ENCODE data around the gene AP2M1.
"Not testable (repeated sequence)": the region's sequence is repeated elsewhere in the genome, so short reads cannot be mapped to it uniquely, and the experiment has no call there.

The AP2M1 gene

DNA sequence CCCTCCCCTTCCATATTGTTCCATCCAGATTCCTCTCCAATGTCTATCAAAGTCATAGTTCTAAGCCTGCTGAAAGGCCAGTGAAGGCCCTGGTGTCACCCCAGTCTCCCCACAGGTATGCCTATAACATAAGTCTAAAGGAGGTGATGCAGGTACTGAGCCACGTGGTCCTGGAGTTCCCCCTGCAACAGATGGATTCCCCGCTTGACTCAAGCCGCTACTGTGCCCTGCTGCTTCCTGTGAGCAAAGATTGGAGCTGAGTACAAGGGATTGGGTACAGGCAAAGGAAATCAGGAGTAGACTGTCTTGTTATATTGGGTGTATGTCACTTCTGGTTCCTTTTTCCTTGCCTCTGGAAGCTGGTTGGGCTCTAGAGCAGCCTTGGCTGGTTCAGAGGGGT is 31.3 kb upstream of the AP2M1 start:
- DNase-seq (ENCODE audit: extremely low read depth, insufficient read length), result no peak
- H3K4me3 ChIP-seq (replicated peaks; ENCODE audit: low read depth, low read length), result no peak overlapping the region
- TF ChIP-seq, protein P1, sequence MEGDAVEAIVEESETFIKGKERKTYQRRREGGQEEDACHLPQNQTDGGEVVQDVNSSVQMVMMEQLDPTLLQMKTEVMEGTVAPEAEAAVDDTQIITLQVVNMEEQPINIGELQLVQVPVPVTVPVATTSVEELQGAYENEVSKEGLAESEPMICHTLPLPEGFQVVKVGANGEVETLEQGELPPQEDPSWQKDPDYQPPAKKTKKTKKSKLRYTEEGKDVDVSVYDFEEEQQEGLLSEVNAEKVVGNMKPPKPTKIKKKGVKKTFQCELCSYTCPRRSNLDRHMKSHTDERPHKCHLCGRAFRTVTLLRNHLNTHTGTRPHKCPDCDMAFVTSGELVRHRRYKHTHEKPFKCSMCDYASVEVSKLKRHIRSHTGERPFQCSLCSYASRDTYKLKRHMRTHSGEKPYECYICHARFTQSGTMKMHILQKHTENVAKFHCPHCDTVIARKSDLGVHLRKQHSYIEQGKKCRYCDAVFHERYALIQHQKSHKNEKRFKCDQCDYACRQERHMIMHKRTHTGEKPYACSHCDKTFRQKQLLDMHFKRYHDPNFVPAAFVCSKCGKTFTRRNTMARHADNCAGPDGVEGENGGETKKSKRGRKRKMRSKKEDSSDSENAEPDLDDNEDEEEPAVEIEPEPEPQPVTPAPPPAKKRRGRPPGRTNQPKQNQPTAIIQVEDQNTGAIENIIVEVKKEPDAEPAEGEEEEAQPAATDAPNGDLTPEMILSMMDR (IDR thresholded peaks at IDR 0.05; ENCODE audit: insufficient read depth, low read length, poor library complexity, severe bottlenecking), result no peak
- peaks cover 35% of the 10 kb centered on the region for H3K36me3 ChIP-seq (ENCODE audit: control insufficient read depth, insufficient read depth, low read length)
- H3K27me3 ChIP-seq (replicated peaks; ENCODE audit: control insufficient read depth, insufficient read depth, low read length), result no peaks in the 10 kb centered on the region

DNA sequence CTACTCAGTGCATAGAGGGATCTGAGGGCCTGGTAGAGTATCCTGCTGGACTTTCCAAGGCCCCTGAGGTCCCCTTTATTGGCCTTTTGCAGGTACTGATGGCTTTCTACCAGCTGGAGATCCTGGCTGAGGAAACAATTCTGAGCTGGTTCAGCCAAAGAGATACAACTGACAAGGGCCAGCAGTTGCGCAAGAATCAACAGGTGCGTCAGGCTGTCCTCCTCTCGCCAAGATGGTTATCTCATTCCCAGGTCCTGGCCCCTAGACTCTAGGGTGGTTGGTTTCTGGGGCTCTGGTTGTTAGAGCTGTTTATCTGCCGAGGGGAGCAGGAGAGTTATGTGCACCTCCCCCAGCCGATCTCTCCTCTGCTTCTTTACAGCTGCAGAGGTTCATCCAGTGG is 30.1 kb upstream of the AP2M1 start:
- H3K36me3 ChIP-seq (ENCODE audit: control insufficient read depth, insufficient read depth, low read length), result peaks cover 35% of the 10 kb centered on the region
- DNase-seq (ENCODE audit: extremely low read depth, insufficient read length), result no peak
- no peak overlapping the region for H3K4me3 ChIP-seq (replicated peaks; ENCODE audit: low read depth, low read length)
- no peaks in the 10 kb centered on the region for H3K27me3 ChIP-seq (replicated peaks; ENCODE audit: control insufficient read depth, insufficient read depth, low read length)
- TF ChIP-seq, protein P1 (IDR thresholded peaks at IDR 0.05; ENCODE audit: insufficient read depth, low read length, poor library complexity, severe bottlenecking), result no peak

DNA sequence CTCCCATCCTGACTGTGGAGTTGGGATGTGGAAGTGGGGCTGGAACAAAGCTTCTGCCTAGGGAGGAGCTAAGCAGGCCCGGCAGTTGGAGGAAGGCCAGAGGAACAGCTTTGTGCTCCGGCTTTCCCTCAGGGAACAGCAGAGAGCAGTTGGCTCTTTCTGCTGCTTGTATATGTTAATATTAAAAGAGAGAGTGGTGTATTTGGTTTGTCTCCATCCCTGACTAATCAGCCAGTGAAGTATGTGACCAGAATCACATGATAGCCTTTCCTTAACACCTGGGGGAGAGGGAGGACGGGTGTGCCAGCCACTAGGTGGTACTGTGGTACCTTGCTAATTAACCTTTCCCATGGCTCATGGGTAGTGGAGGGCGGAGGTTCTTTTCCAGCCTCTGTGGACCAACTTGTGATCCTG is 29.5 kb upstream of the AP2M1 start:
- Histone ChIP-seq H3K36me3 (ENCODE audit: control insufficient read depth, insufficient read depth, low read length) (peaks cover 34% of the 10 kb centered on the region), H3K27me3 (replicated peaks; ENCODE audit: control insufficient read depth, insufficient read depth, low read length) (no peaks in the 10 kb centered on the region), H3K4me3 (replicated peaks; ENCODE audit: low read depth, low read length) (no peak overlapping the region)
- no peak for DNase-seq (ENCODE audit: extremely low read depth, insufficient read length)
- TF ChIP-seq, protein P1 (IDR thresholded peaks at IDR 0.05; ENCODE audit: insufficient read depth, low read length, poor library complexity, severe bottlenecking), result peak; percentile 24

DNA sequence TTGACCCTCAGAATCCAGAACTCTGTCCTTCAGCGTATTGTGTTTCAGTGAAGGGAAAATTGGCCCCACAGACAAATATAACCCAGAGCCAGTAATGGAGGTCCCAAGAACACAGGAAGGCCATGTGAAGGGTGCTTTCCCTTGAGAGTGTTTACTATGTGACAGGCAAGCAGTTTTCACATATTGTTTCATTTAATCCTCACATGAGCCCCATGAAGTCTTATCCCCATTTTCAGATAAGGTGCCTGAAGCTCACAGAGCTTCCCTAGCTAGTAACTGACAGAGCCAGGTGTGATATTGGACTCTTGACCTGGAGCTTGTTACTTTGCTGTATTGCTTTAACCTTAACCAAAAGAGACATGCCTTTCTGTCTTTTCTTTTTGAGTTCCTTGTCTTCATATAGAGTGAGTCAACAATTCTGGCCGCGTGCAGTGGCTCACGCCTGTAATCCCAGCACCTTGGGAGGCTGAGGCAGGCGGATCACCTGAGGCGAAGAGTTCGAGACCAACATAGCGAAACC is 28.8 kb upstream of the AP2M1 start:
- no peak for DNase-seq (ENCODE audit: extremely low read depth, insufficient read length)
- TF ChIP-seq, protein P1 (IDR thresholded peaks at IDR 0.05; ENCODE audit: insufficient read depth, low read length, poor library complexity, severe bottlenecking), result no peak
- Histone ChIP-seq H3K4me3 (replicated peaks; ENCODE audit: low read depth, low read length) (no peak overlapping the region), H3K36me3 (ENCODE audit: control insufficient read depth, insufficient read depth, low read length) (peaks cover 28% of the 10 kb centered on the region), H3K27me3 (replicated peaks; ENCODE audit: control insufficient read depth, insufficient read depth, low read length) (no peaks in the 10 kb centered on the region)

DNA sequence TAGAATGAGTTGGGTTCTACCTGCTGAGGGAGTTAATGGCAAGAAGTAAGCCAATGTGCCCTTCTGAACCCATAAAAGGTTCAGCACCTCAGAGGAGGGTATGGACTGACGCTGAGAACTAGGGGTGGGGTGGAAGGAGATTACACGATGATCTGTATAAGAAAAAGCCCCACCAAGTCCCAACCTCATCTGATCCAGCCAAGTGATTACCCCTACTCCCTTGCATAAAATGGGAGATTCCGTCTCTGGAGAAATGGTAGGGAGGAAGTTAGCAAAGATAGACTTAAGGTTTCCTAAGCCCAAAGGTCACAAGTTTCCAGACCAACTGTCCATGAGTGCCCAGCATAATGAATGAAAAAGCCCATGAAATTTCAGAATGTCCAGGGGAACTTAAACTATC is 26.6 kb upstream of the AP2M1 start:
- TF ChIP-seq, protein P1 (IDR thresholded peaks at IDR 0.05; ENCODE audit: insufficient read depth, low read length, poor library complexity, severe bottlenecking), result no peak
- Histone ChIP-seq H3K36me3 (ENCODE audit: control insufficient read depth, insufficient read depth, low read length) (peaks cover 13% of the 10 kb centered on the region), H3K4me3 (replicated peaks; ENCODE audit: low read depth, low read length) (no peak overlapping the region), H3K27me3 (replicated peaks; ENCODE audit: control insufficient read depth, insufficient read depth, low read length) (no peaks in the 10 kb centered on the region)
- no peak for DNase-seq (ENCODE audit: extremely low read depth, insufficient read length)

DNA sequence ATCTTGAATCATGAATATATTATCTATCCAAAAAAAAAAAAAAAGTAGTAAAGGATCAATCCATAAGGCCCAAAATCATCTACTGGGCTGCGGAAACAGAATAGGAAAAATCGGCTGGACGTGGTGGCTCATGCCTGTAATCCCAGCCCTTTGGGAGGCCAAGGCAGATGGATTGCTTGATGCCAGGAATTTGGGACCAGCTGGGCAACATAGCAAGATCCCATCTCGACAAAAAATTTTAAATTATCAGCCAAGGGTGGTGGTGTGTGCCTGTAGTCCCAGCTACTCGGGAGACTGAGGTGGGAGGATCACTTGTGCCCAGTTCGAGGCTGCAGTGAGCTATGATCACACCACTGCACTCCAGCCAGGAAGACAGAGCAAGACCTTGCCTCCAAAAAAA is 25.5 kb upstream of the AP2M1 start:
- no peaks in the 10 kb centered on the region for H3K27me3 ChIP-seq (replicated peaks; ENCODE audit: control insufficient read depth, insufficient read depth, low read length)
- no peak overlapping the region for H3K4me3 ChIP-seq (replicated peaks; ENCODE audit: low read depth, low read length)
- no peak for DNase-seq (ENCODE audit: extremely low read depth, insufficient read length)
- TF ChIP-seq, protein P1 (IDR thresholded peaks at IDR 0.05; ENCODE audit: insufficient read depth, low read length, poor library complexity, severe bottlenecking), result no peak
- H3K36me3 ChIP-seq (ENCODE audit: control insufficient read depth, insufficient read depth, low read length), result peaks cover 8% of the 10 kb centered on the region

DNA sequence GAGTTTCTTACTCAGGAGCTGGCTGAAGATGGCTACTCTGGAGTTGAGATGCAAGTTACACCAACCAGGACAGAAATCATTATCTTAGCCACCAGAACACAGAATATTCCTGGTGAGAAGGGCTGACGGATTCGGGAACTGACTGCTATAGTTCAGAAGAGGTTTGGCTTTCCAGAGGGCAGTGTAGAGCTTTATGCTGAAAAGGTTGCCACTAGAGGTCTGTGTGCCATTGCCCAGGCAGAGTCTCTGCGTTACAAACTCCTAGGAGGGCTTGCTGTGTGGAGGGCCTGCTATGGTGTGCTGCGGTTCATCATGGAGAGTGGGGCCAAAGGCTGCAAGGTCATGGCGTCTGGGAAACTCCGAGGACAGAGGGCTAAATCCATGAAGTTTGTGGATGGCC is 24.9 kb upstream of the AP2M1 start:
- not testable (repeated sequence) for H3K4me3 ChIP-seq (replicated peaks; ENCODE audit: low read depth, low read length); H3K36me3 ChIP-seq (ENCODE audit: control insufficient read depth, insufficient read depth, low read length); DNase-seq (ENCODE audit: extremely low read depth, insufficient read length); H3K27me3 ChIP-seq (replicated peaks; ENCODE audit: control insufficient read depth, insufficient read depth, low read length)

Measured in GM06990 (cell line).